PC-3 (cell line): Measurements from ENCODE around the gene WWP2. TPM values are rescaled to one million over a fixed set of nuclear protein-coding genes. Genes with fewer than 3 reads are reported as not detected.

ENCODE experiments used
- ATAC-seq: fragments of 200-7000 bp; cut with Tn5 transposase; 2 replicates; pipeline ENCODE4 v1.9.1; 2020; ENCODE audit warnings: mild to moderate bottlenecking, moderate library complexity
- BruUV-seq: library from RNA; stranded (reverse); fragments of 400-500 nt; replicated peaks from 2 replicates; lab custom pipeline; 2021; lab: Mats Ljungman, UMichigan
- CTCF ChIA-PET: fragments of 300-600 bp; sonication (Branson Sonifier 250); formaldehyde crosslinking; loops from one replicate; lab custom pipeline; 2022; ENCODE audit warnings: antibody characterized with exemption; lab: Charles Lee
- POLR2A ChIA-PET: fragments of 300-600 bp; sonication (Branson Sonifier 250); formaldehyde crosslinking; loops from one replicate; lab custom pipeline; 2022; ENCODE audit warnings: antibody characterized with exemption; ENCODE audit not compliant: unreplicated experiment; lab: Charles Lee
- DNase-seq: peaks from one replicate; pipeline ENCODE4 v3.0.0-alpha.2; 2015
- H2AFZ ChIP-seq: fragments of 300-600 bp; sonication (generic); 2 replicates; pipeline ENCODE4 v1.6.0; 2016; ENCODE audit warnings: antibody characterized with exemption, low read length
- H3F3A ChIP-seq: fragments of 300-600 bp; sonication (generic); one replicate; pipeline ENCODE4 v1.6.0; 2017; ENCODE audit warnings: antibody characterized with exemption, low read length, control low read depth, mild to moderate bottlenecking; ENCODE audit not compliant: unreplicated experiment
- H3K27ac ChIP-seq: fragments of 300-600 bp; sonication (generic); 2 replicates; pipeline ENCODE4 v1.5.1; 2016; ENCODE audit warnings: mild to moderate bottlenecking, low read length
- H3K27me3 ChIP-seq: fragments of 300-600 bp; sonication (generic); 2 replicates; pipeline ENCODE4 v1.6.1; 2016; ENCODE audit warnings: low read length, mixed read lengths
- H3K36me3 ChIP-seq: fragments of 300-600 bp; sonication (generic); 2 replicates; pipeline ENCODE4 v1.6.1; 2016; ENCODE audit warnings: low read depth, mixed run types, low read length, mixed read lengths
- H3K4me1 ChIP-seq: fragments of 300-600 bp; sonication (generic); 2 replicates; pipeline ENCODE4 v1.5.1; 2016; ENCODE audit warnings: low read length; ENCODE audit not compliant: insufficient read depth
- H3K4me2 ChIP-seq: fragments of 300-600 bp; sonication (generic); 2 replicates; pipeline ENCODE4 v1.6.0; 2016; ENCODE audit warnings: low read length
- H3K4me3 ChIP-seq: fragments of 300-600 bp; sonication (generic); 2 replicates; pipeline ENCODE4 v1.5.1; 2016; ENCODE audit warnings: mild to moderate bottlenecking, low read length, mixed read lengths
- H3K79me2 ChIP-seq: fragments of 300-600 bp; sonication (generic); 2 replicates; pipeline ENCODE4 v1.6.1; 2017; ENCODE audit warnings: low read length, mixed read lengths
- H3K9ac ChIP-seq: fragments of 300-600 bp; sonication (generic); 2 replicates; pipeline ENCODE4 v1.6.0; 2016; ENCODE audit warnings: mild to moderate bottlenecking, low read length
- H3K9me2 ChIP-seq: fragments of 300-600 bp; sonication (generic); replicated peaks from 2 replicates; pipeline ENCODE4 v1.6.1; 2016; ENCODE audit warnings: mixed run types, low read length, mixed read lengths
- H3K9me3 ChIP-seq: fragments of 300-600 bp; sonication (generic); 2 replicates; pipeline ENCODE4 v1.6.1; 2016; ENCODE audit warnings: low read length, mixed read lengths
- H4K20me1 ChIP-seq: fragments of 300-600 bp; sonication (generic); 2 replicates; pipeline ENCODE4 v1.6.1; 2016; ENCODE audit warnings: low read length, mixed read lengths
- EZH2 ChIP-seq: fragments of 300-600 bp; sonication (generic); IDR thresholded peaks from one replicate; pipeline ENCODE4 v1.6.1; 2017; ENCODE audit warnings: antibody characterized with exemption, mild to moderate bottlenecking, low read length; ENCODE audit not compliant: unreplicated experiment
- EZH2phosphoT487 ChIP-seq: fragments of 300-600 bp; sonication (generic); IDR thresholded peaks from 2 replicates; pipeline ENCODE4 v1.6.1; 2018; ENCODE audit warnings: mild to moderate bottlenecking, antibody characterized with exemption, low read length, borderline replicate concordance
- intact Hi-C: fragments of 100-400 bp; cut with micrococcal nuclease; formaldehyde crosslinking; loops from 2 replicates; pipeline ENCODE4 v1.9.0; 2023
- total RNA-seq: library from RNA; depleted of rRNA; stranded (reverse); fragments of >200 nt; gene quantifications from 2 replicates; pipeline ENCODE4 v1.2.3, GENCODE V29; 2014
- TF ChIP-seq, protein P1 (sequence below): fragments of 300-600 bp; sonication (generic); conservative IDR thresholded peaks from 2 replicates; pipeline ENCODE4 v1.5.1; 2017; ENCODE audit warnings: antibody characterized with exemption, low read depth, mild to moderate bottlenecking, low read length

The WWP2 gene
- total RNA-seq, 1 experiment from 2014 or later: 15.8 TPM

DNA sequence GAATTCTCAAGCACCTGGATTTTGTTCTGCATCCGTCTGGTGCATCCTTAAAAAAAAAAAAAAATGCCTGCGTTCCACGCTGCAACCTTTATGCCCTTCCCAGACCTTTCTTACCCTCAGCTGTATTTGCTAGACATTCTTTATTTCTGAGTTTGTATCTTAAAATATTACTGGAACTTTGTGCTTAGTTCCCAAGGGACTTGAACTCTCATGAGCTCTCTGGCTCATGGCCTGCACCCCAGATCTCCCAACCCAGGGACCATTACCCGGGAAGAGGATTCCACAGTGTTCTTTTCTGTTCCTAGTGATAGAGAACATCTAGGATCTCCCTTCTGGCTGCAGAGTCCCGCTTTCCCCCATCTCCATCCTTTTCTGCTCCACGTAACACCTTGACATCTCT is 160.1 kb downstream of the WWP2 start:
- intact Hi-C loops: no loop called here
- no peak for ATAC-seq
- Histone ChIP-seq H3K36me3 (no peaks in the 10 kb centered on the region), H3K4me2 (no peak overlapping the region), H3K9me2 (no peaks in the 10 kb centered on the region), H2AFZ (no peak overlapping the region), H3K79me2 (no peaks in the 10 kb centered on the region), H3F3A (no peaks in the 10 kb centered on the region), H3K9me3 (no peaks in the 10 kb centered on the region), H3K4me3 (no peak overlapping the region), H4K20me1 (no peaks in the 10 kb centered on the region), H3K9ac (no peak overlapping the region), H3K27ac (no peak overlapping the region), H3K27me3 (no peaks in the 10 kb centered on the region), H3K4me1 (peaks cover 14% of the 10 kb centered on the region)
- no TSS peak for BruUV-seq
- ChIA-PET CTCF (interaction anchor here (0.6 kb wide), 1 partner anchor 214 kb away, joined by 3 read pairs; no protein-coding TSS in a partner anchor), POLR2A (no interaction called here)
- DNase-seq: no peak
- TF ChIP-seq EZH2 (no peak), EZH2phosphoT487 (no peak)
- TF ChIP-seq, protein P1, sequence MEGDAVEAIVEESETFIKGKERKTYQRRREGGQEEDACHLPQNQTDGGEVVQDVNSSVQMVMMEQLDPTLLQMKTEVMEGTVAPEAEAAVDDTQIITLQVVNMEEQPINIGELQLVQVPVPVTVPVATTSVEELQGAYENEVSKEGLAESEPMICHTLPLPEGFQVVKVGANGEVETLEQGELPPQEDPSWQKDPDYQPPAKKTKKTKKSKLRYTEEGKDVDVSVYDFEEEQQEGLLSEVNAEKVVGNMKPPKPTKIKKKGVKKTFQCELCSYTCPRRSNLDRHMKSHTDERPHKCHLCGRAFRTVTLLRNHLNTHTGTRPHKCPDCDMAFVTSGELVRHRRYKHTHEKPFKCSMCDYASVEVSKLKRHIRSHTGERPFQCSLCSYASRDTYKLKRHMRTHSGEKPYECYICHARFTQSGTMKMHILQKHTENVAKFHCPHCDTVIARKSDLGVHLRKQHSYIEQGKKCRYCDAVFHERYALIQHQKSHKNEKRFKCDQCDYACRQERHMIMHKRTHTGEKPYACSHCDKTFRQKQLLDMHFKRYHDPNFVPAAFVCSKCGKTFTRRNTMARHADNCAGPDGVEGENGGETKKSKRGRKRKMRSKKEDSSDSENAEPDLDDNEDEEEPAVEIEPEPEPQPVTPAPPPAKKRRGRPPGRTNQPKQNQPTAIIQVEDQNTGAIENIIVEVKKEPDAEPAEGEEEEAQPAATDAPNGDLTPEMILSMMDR: no peak

DNA sequence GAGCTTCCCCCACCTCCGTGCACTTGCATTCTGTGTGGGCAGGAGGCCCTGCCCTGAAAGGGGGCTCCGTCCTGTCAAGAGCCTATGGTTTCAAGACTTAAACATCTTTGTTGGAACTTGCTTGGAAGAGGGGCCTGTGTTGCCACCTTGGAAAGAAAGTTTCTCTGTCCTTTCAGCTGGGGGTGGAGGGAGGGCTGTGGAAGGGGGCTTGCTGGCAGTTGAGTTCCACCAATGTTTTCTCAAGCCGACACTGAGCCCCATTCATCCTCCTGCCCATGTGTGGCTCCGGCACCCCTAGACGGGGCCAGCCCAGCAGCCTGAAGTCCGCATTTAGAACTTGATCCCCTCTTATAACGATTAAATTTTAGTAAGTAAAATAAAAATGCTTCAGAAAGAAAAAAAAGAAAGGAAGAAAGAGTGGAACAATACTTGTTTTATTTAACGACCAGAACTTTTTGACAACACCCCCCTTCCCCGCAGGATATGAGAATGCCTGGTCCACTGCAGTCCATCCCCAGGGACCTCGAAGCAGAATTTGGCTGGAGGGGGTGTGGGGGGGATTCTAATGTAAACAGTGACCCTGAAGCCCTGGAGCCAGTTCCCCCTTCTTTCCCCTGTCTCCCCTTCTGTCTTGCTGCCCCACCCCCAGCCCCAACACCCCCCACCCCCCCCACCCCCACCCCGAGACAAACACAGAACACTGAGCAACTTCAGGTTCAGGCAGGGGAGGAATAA is 162.1 kb downstream of the WWP2 start:
- no peaks in the 10 kb centered on the region for H3K9me2 ChIP-seq
- no peak overlapping the region for H3K27ac ChIP-seq
- intact Hi-C loops: no loop called here
- no peak for TF ChIP-seq EZH2phosphoT487
- no peak for TF ChIP-seq EZH2
- TF ChIP-seq, protein P1: no peak
- no peaks in the 10 kb centered on the region for H3K4me1 ChIP-seq
- BruUV-seq: no TSS peak
- H3F3A ChIP-seq: no peaks in the 10 kb centered on the region
- no peak overlapping the region for H3K9ac ChIP-seq
- DNase-seq (no peak), ATAC-seq (no peak)
- CTCF ChIA-PET: no interaction called here
- H3K4me2 ChIP-seq: no peak overlapping the region
- H3K4me3 ChIP-seq: no peak overlapping the region
- POLR2A ChIA-PET: no interaction called here
- no peaks in the 10 kb centered on the region for H3K27me3 ChIP-seq
- H4K20me1 ChIP-seq: no peaks in the 10 kb centered on the region
- no peaks in the 10 kb centered on the region for H3K36me3 ChIP-seq
- H2AFZ ChIP-seq: no peak overlapping the region
- H3K9me3 ChIP-seq: no peaks in the 10 kb centered on the region
- H3K79me2 ChIP-seq: no peaks in the 10 kb centered on the region

DNA sequence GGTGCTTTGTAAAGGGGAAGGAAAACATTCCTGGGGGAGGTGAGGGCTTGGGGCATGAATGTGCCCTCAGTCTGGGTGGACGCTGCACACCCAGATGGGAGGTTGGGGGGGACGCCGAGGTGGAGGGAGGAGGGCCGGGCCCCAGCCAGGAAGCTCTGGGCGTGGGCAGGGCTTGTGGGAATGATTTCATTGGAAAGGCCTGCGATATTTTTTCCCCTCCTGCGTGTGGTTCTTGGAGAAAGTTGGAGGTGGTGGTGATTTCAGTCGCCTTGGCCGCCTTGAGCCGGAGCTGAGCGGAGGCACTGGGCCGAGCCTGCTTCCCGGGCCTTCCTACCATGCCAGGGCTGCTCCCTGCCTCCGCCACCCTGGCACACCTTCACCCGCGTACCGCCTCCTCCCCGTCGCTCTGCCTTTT is 162.7 kb downstream of the WWP2 start:
- no peak overlapping the region for H3K27ac ChIP-seq
- no peaks in the 10 kb centered on the region for H3K9me3 ChIP-seq
- ChIA-PET CTCF (no interaction called here), POLR2A (no interaction called here)
- H3K27me3 ChIP-seq: no peaks in the 10 kb centered on the region
- H4K20me1 ChIP-seq: no peaks in the 10 kb centered on the region
- ATAC-seq (no peak), DNase-seq (no peak)
- BruUV-seq: no TSS peak
- no peak overlapping the region for H3K4me3 ChIP-seq
- H3K4me1 ChIP-seq: no peaks in the 10 kb centered on the region
- no peak overlapping the region for H3K4me2 ChIP-seq
- H2AFZ ChIP-seq: no peak overlapping the region
- intact Hi-C loops: no loop called here
- no peak overlapping the region for H3K9ac ChIP-seq
- no peaks in the 10 kb centered on the region for H3K79me2 ChIP-seq
- TF ChIP-seq, protein P1: no peak
- TF ChIP-seq EZH2 (no peak), EZH2phosphoT487 (no peak)
- H3K9me2 ChIP-seq: no peaks in the 10 kb centered on the region
- no peaks in the 10 kb centered on the region for H3K36me3 ChIP-seq
- H3F3A ChIP-seq: no peaks in the 10 kb centered on the region
